8988T (cell line): ENCODE results near the gene SPN.
"Not testable (repeated sequence)": the region's sequence is repeated elsewhere in the genome, so short reads cannot be mapped to it uniquely, and the experiment has no call there.

Source experiments
- DNase-seq: peaks from one replicate; pipeline ENCODE4 v3.0.0; 2011

The SPN gene

GRCh38 chr16:29646947-29647346, 16.1 kb upstream of the SPN start:
- no peak for DNase-seq

DNA sequence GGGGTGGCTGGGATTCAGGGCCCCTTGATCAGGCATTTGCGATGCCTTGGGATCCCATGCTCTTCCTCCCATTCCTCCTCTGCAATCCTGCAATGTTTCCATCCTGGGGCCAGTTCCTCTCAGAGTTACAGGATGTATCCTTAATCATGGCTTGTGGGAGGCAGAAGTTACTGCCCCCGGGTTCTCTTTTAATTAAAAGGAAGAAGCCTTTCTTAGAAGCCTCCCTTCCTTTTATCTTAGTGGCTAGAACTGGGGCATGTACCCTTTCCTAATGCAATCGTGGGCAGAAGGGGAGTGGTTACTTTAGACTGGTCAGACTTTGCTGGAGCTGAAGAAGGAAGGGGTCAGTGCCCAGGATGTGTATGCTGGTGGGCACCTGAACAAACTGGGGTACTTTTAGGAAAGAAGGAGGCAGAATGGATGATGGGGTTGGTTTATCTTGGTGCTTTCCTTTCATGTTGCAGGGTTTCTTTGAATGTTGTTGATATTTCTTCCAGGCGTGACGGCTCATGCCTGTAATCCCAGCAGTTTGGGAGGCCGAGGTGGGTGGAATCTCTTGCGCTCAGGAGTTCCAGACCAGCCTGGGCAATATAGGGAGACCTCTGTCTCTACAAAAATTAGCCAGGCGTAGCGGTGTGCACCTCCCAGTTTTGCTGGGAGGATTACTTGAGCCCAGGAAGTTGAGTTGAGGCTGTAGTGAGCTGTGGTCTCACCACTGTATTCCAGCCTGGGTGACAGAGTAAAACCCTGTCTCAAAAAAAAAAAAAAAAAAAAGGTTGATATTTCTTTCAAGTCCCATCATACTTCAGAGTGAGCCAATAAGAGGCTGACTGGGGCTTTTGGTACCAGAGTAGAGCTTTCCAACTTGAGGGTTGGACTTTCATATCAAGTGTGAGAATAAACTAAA, 13.2 kb upstream of the SPN start:
- no peak for DNase-seq

GRCh38 chr16:29650771-29651170, 12.3 kb upstream of the SPN start:
- DNase-seq: no peak

DNA sequence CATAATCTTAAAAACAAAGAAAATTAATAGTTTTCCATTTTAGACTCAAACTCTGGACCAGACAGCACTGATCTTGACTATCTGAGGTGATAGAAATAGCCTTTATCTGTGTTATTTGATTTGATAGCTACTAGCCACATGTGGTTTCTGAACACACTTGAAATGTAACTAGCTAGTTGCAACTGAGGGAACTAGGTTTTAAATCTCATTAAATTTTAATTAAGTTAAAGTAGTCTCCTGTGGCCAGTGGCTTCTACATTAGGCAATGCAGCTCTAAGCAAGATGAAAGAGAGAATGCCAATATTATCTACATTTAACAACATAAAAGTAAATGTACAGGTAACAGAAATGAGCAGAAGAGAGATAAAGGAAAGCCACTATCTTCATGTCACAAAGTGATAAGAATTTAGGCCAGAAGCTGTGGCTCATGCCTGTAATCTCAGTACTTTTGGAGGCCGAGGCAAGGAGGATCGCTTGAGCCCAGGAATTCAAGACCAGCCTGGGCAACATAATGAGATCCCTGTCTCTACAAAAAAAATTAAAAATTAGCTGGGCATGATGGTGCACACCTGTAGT, 11.2 kb upstream of the SPN start:
- no peak for DNase-seq

- DNase-seq: no peak
Observed at GRCh38 chr16:29653471-29653870, 9.6 kb upstream of the SPN start.

DNA sequence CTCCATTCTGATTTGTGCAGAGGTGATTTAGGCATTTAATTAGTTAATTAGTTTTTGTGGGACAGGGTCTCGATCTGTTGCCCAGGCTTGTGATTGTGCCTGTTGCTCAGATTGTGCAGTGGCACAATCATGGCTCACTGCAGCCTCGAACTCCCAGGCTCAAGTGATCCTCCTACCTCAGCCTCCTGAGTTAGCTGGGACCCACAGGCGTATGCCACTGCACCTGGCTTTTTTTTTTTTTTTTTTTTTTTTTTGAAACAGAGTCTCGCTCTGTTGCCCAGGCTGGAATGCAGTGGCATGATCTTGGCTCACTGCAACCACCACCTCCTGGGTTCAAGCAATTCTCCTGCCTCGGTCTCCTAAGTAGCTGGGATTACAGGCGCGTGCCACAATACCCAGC, 9.2 kb upstream of the SPN start:
- not testable (repeated sequence) for DNase-seq

GRCh38 chr16:29656688-29657523, 6.1 kb upstream of the SPN start:
- DNase-seq: no peak

- no peak for DNase-seq
Observed at GRCh38 chr16:29658705-29659104, 4.3 kb upstream of the SPN start.

GRCh38 chr16:29662000-29662728, 883 bp upstream of the SPN start:
- no peak for DNase-seq

- no peak for DNase-seq
Observed at GRCh38 chr16:29662729-29663015, 375 bp upstream of the SPN start.

DNA sequence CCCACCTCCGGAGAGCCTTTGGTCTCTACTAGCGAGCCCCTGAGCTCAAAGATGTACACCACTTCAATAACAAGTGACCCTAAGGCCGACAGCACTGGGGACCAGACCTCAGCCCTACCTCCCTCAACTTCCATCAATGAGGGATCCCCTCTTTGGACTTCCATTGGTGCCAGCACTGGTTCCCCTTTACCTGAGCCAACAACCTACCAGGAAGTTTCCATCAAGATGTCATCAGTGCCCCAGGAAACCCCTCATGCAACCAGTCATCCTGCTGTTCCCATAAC, 702 bp downstream of the SPN start:
- DNase-seq: no peak

GRCh38 chr16:29664091-29664921, 1.3 kb downstream of the SPN start:
- DNase-seq: no peak

DNA sequence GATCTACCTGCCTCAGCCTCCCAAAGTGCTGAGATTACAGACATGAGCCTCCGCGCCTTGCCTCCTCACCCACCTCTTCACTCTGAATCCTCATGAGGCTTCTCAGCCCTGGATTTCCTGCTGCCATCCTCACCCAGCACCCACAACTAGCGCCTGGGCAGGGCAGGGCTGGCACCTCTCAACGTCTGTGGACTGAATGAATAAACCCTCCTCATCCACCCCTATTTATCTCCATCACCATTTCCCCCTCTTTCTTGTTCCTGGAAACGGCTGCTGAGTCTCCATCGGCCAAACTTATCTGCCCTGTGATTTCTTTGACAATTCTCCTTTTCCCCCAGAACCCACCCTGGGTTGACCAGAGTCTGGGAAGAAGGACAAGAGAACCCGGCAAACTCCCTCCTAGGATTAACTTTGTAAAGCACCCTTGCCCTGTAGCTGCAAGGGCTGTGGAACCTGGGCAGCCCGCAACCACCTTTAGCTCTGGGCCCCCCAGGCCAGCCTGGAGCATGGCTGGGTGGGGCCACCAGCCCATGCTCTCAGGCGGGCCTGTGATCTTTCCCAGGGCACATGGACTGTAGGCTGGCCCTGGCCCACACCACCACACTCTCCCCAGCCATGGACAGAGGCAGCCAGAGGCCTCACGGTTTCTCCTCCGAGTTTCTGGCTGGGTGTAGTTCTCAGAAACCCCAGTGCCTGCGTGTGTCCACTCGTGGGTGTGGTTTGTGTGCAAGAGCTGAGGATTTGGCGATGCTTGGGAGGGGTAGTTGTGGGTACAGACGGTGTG, 2.4 kb downstream of the SPN start:
- DNase-seq: no peak

DNA sequence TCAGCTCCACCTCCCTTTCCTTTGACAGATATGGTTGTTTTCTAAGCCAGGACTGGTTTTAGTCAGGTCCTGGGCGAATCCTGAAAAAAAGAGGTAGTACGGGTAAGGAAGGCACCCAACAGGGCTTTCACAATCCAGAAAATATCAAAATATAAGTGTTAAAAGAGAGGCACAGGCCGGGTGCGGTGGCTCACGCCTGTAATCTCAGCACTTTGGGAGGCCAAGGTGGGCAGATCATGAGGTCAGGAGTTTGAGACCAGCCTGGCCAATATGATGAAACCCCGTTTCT, 4.2 kb downstream of the SPN start:
- not testable (repeated sequence) for DNase-seq

DNA sequence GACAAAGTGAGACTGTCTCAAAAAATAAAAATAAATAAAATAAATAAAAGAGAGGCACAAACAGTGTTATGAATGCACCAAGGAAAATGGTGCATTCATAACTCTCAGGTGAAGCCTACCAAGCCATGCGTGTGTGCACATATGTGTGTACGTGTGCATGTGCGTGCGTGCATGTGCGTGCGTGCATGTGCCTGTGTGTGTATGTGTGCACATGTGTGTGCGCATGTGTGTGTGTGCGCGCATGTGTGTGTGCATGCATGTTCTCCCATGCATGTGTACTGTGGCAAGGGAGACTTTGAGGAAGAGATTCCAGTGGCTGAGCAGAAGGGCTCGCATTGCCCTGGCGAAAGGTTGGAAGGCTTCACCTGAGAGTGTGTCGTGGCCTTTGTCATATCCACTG, 4.7 kb downstream of the SPN start:
- DNase-seq: no peak

DNA sequence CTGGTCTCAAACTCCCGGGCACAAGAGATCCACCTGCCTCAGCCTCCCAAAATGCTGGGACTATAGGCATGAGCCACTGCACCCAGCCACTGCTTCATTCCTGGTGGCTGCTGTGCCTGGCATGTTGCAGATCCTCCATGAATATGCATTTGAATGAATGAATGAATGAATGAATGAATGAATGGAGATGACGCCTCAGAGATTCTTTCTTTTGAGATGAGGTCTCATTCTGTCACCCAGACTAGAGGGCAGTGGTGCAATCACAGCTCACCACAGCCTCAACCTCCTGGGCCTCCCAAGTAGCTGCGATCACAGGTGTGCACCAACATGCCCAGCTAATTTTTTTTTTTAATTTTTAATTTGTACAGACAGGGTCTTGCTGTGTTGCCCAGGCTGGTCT, 5.2 kb downstream of the SPN start:
- no peak for DNase-seq

GRCh38 chr16:29673501-29673900, 10.5 kb downstream of the SPN start:
- no peak for DNase-seq

DNA sequence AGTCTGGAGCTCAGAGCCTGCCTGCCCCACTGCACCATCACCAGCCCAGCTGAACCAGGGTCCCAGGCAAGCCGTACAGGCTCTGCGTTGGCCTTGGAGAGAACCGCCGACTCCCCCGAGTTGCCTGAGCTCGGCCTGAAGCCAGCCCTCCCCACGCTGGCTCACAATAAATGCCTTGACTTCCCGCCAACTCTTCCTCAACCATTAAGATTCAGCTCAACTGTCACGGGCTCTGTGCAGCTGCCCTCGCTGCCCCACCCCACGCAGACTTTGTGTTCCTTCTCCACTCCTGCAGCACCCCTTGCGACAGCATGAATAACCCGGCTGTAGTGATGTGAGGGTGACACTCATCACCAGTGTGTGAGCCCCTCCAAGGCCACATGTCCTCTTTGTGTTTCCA, 11.1 kb downstream of the SPN start:
- DNase-seq: no peak

DNA sequence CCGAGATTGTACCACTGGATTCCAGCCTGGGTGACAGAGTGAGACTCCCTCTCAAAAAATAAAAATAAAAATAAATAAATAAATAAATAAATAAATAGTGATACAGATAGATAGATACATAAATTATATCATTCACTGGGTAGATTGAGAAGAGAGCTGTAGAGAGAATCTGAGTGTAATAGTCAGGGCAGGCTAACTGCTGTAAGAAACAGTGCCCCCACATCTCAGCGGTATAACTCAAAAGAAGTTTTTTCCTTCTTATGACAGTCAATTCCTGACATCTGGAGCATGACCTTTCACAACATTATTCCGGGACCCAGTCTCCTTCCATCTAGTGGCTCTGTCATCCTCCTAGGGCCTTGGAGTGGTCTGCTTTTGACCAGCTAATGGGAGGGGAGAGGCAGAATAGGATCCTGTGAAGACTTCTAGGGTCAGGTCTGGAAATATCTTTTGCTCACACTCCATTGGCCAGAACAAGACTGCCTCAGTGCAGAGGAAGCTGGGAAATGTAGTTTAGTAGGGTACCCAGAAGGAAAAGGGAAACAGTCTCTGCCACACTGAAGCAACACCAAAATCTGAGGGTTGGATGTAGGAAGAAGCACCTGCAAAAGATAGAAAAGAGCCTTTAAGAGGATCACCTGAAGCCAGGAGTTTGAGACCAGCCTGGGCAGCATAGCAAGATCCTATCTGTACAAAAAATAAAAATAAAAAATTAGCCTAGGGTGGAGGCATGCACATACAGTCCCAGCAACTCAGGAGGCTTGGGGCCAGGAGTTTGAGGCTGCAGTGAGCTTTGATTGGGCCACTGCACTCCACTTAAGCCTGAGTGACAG, 13.0 kb downstream of the SPN start:
- no peak for DNase-seq

DNA sequence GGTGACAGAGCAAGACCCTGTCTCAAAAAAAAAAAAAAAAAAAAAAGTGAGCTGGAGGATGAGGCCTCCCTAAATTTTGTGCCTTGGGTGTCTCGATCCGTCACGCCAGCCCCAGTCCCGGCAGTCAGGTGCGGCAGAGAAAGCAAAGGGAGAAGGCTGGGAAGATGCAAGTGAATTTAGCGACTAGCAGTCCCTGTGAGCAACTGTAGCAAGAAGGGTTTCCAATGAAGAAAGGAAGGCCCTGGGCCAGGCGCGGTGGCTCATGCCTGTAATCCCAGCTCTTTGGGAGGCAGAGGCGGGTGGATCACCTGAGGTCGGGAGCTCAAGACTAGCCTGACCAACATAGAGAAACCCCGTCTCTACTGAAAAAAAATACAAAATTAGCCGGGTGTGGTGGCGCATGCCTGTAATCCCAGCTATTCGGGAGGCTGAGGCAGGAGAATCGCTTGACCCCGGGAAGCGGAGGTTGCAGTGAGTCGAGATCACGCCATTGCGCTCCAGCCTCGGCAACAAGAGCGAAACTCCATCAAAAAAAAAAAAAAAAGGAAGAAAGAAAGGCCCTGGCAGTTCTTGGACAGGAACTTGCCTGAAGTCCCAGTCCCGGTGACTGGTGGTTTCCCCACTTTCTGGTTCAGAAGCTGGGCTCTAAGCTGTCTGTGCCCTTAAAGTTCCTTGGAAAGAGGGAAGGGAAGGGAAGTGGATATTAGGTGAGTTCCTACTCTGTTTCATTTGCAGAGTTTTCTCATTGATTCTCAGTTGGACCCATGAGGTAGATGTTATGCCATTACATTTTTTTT, 14.1 kb downstream of the SPN start:
- DNase-seq: no peak
